Measurements from ENCODE around the gene BTN3A1. TPM values are rescaled to one million over a fixed set of nuclear protein-coding genes. Genes with fewer than 3 reads are reported as not detected.

The BTN3A1 gene
- total and polyA plus RNA-seq, 2 of the 8 experiments (the other 6 are each of a cell fraction or from before 2014, with no cell fraction given): 4.7 to 5.6 TPM

- POLR2A ChIA-PET (ENCODE audit: partially characterized antibody): no interaction called here
Observed at GRCh38 chr6:26432627-26433201, 30.6 kb downstream of the BTN3A1 start.

More at GRCh38 chr6:26432627-26433201, 30.6 kb downstream of the BTN3A1 start:
- Histone ChIP-seq H2BK20ac (ENCODE audit: low read length) (no peak overlapping the region), H3K4me3 (ENCODE audit: extremely low read depth in 1 of 4, insufficient read depth in 2 of 4, low read depth in 3 of 4, low read length in 4 of 4) (no peak overlapping the region), H3K36me3 (ENCODE audit: control insufficient read depth in 2 of 4, insufficient read depth in 4 of 4, low read length in 3 of 4) (peaks cover 0 to 24% (median 6%) of the 10 kb centered on the region in 4 experiments; a peak in 5 of 8 replicates), H3K23ac (ENCODE audit: insufficient read length) (no peak overlapping the region), H3K79me2 (ENCODE audit: control insufficient read depth in 1 of 2, insufficient read depth in 2 of 2, low read length in 2 of 2) (no peaks in the 10 kb centered on the region), H2BK15ac (ENCODE audit: low read length) (no peak overlapping the region), H2BK12ac (ENCODE audit: low read depth, low read length) (no peak overlapping the region), H4K91ac (replicated peaks; ENCODE audit: insufficient read length, low read length) (no peak overlapping the region), H3K4me2 (ENCODE audit: insufficient read depth in 1 of 2, low read depth in 2 of 2, low read length in 2 of 2) (no peak overlapping the region), H3K27me3 (replicated peaks in 1 of 4; ENCODE audit: control insufficient read depth in 3 of 4, extremely low read depth in 1 of 4, insufficient read depth in 3 of 4, low read length in 3 of 4) (no peaks in the 10 kb centered on the region), H3K79me1 (ENCODE audit: low read depth, low read length) (no peaks in the 10 kb centered on the region), H3K14ac (ENCODE audit: insufficient read length) (no peak overlapping the region), H3K56ac (replicated peaks; ENCODE audit: insufficient read length, low read depth, low read length) (no peak overlapping the region), H4K20me1 (replicated peaks in 1 of 2; ENCODE audit: control insufficient read depth in 1 of 2, insufficient read depth in 2 of 2, low read length in 2 of 2) (no peaks in the 10 kb centered on the region), H3K9me3 (ENCODE audit: insufficient read depth in 2 of 2, low read depth in 1 of 2, low read length in 1 of 2) (peaks cover 9 to 12% of the 10 kb centered on the region in 2 experiments; a peak in 3 of 4 replicates), H3K27ac (ENCODE audit: low read depth, low read length) (no peak overlapping the region), H3K4ac (replicated peaks; ENCODE audit: insufficient read length, low read depth, low read length) (no peak overlapping the region), H4K5ac (ENCODE audit: insufficient read length, low read depth, low read length) (no peak overlapping the region), H4K8ac (ENCODE audit: extremely low read depth, insufficient read depth, low read length) (no peak overlapping the region), H3K9ac (replicated peaks in 1 of 4; ENCODE audit: extremely low read depth in 1 of 4, low read depth in 3 of 4, low read length in 3 of 4) (no peak overlapping the region), H3K18ac (ENCODE audit: extremely low read depth, low read length) (no peak overlapping the region), H2BK120ac (replicated peaks; ENCODE audit: low read depth, low read length) (no peak overlapping the region), H2AFZ (ENCODE audit: low read length) (no peak overlapping the region), H3K4me1 (replicated peaks in 1 of 4; ENCODE audit: control insufficient read depth in 3 of 4, insufficient read depth in 4 of 4, low read length in 3 of 4) (no peaks in the 10 kb centered on the region), H3K23me2 (ENCODE audit: low read depth, low read length) (no peaks in the 10 kb centered on the region), H2AK5ac (ENCODE audit: low read depth, low read length) (no peak overlapping the region), H2BK5ac (ENCODE audit: low read depth, low read length) (no peak overlapping the region)
- no peak for FAIRE-seq
- DNase-seq (ENCODE audit: low read depth in 1 of 2, low spot score in 2 of 2): no peak
- WGBS, 2 experiments (ENCODE audit: extremely low coverage in 1 of 2, insufficient coverage in 1 of 2, insufficient read length in 1 of 2, insufficient replicate concordance in 2 of 2, low coverage in 1 of 2, low lambda C conversion rate in 2 of 2, missing lambda C conversion rate in 1 of 2): 90% methylated on average over 5 of the region's 5 CpGs; no CpG with 5 or more reads in 1 of the 2 experiments
- CTCF ChIA-PET (ENCODE audit: partially characterized antibody): no interaction called here
- TF ChIP-seq SIN3A (conservative IDR thresholded peaks at IDR 0.05 in 1 of 2, IDR thresholded peaks at IDR 0.05 in 1 of 2; ENCODE audit: low read depth in 1 of 2, low read length in 2 of 2): no peak
- TF ChIP-seq MAX (IDR thresholded peaks at IDR 0.05): no peak

Measured in H1 (cell line).